Left ventricle myocardium superior (tissue), 1 donor: ENCODE measurements around the gene AHNAK. TPM values are rescaled to one million over a fixed set of nuclear protein-coding genes. Genes with fewer than 3 reads are reported as not detected.
"Not testable (repeated sequence)": the region's sequence is repeated elsewhere in the genome, so short reads cannot be mapped to it uniquely, and the experiment has no call there.

ENCODE experiments used
- ATAC-seq: fragments of 200-7000 bp; cut with Tn5 transposase; one replicate; pipeline ENCODE4 v1.9.1; 2020; ENCODE audit warnings: mild to moderate bottlenecking, moderate library complexity
- DNase-seq: peaks from one replicate; pipeline ENCODE4 v3.0.0-alpha.2; 2020
- intact Hi-C: fragments of 100-400 bp; cut with micrococcal nuclease; formaldehyde crosslinking; loops from one replicate; pipeline ENCODE4 v1.11.0; 2022
- long read RNA-seq: library from polyadenylated mRNA; unstranded; transcript quantifications from one replicate; pipeline ENCODE4 v2.0.0, GENCODE V29; 2021
- total RNA-seq: library from RNA; stranded (reverse); fragmentation: NEBNext Ultra II Directional; extraction: Animal tissue kit (Norgen Biotek cat#: 25700); gene quantifications from one replicate; pipeline ENCODE4 v1.2.1, GENCODE V29; 2021
- donor health status: DM: no; HTN: yes; CAD: no; lungs with severe emphysema.

AHNAK gene
- total RNA-seq = 354 TPM
- long read RNA-seq, full-length matches to known transcripts = 97 of 115 reads
- long read RNA-seq, partial matches to known transcripts = 1 of 115 reads
- long read RNA-seq, other reads (novel, unspliced or antisense) = 17 of 115 reads

- ATAC-seq = peak; percentile 75
- intact Hi-C loops = loop anchor here (10.0 kb wide), 2 partner anchors 112 to 152 kb away; no protein-coding TSS in a partner anchor
- peak; percentile 94 for DNase-seq
Measured at GRCh38 chr11:62546244-62546928, at the start of gene AHNAK. Gene AHNAK (minus strand): TSS chr11:62546806. CDS start chr11:62536098, 10,708 bp downstream.

DNA sequence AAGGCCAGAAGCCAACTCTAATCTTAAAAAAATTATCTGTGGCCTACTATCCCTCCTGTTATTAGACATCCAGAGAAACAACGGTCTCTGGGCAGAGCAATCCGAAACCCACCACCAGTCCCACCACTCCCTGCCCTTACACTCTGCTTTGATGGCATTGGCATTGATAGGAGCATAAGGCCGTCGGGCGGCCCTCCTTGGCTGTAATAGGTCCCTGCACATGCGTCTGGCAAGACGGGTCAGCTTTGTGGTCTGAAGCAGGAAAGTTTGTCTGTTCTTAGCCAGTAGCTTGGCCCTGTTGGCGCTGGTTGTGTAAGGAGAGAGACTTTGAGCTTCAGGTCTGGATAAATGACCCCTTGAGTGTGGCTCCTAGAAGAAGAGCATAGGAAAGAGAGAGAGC, 48.5 kb upstream of the AHNAK start:
- ATAC-seq (no peak), DNase-seq (peak; percentile 15)
- intact Hi-C loops = no loop called here

DNA sequence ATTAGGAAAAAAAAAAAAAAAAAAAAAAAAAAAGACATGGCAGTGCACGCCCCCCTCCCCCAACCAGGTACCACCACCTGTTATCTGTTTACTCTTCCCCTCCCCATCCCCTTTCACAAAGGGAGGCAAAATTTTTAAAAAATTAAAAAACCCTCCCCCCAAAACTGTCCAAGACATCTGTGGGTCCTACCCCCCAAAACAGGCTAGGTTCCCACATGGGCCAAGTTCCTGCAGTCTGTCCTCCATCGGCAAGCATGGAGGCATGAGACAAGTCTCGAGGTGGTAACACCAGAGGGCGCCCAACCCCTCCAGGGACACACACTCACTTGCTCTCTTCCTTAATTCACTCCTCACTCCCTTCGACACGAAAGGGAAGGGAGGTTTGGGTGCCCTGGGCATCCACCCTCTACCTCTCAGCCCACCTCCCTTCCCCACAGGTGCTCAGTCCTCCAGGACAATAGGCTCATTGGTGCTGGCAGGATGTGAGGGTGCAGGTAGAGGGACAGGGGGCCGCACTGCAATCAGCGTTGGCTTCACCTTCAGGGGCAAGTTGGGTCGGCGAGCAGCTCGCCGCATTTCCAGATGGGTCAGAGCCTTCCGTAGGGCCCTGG, 46.9 kb upstream of the AHNAK start:
- DNase-seq = peak; percentile 86
- peak; percentile 16 for ATAC-seq
- intact Hi-C loops = no loop called here

- intact Hi-C loops = no loop called here
- DNase-seq (peak; percentile 21), ATAC-seq (no peak)
Measured at GRCh38 chr11:62592989-62593421, 46.4 kb upstream of the AHNAK start.

GRCh38 chr11:62592146-62592815, 45.7 kb upstream of the AHNAK start:
- DNase-seq (no peak), ATAC-seq (peak; percentile 15)
- intact Hi-C loops = no loop called here

GRCh38 chr11:62591448-62592145, 45.0 kb upstream of the AHNAK start, which contains the start of gene TUT1:
Gene TUT1 (minus strand): TSS chr11:62591523. CDS start chr11:62591485, 38 bp downstream.
- ATAC-seq (peak; percentile 93), DNase-seq (peak; percentile 95)
- intact Hi-C loops = no loop called here

- ATAC-seq (no peak), DNase-seq (no peak)
- intact Hi-C loops = no loop called here
Measured at GRCh38 chr11:62588966-62589637, 42.5 kb upstream of the AHNAK start.

- ATAC-seq, intact Hi-C loops, DNase-seq: not testable (repeated sequence)
Measured at GRCh38 chr11:62585356-62585755, 38.8 kb upstream of the AHNAK start.

DNA sequence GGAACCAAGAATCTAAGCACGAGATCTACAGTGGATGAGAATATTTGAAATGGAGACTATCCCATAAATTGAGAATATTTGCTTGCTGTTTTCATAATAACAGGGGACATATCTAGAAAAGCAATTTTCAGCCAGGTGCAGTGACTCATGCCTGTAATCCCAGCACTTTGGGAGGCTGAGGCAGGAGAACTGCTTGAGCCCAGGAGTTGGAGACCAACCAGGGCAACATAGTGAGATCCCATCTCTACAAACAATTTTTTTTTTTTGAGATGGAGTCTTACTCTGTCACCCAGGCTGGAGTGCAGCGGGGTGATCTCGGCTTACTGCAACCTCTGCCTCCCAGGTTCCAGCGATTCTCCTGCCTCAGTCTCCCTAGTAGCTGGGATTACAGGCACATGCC, 35.1 kb upstream of the AHNAK start:
- DNase-seq, intact Hi-C loops: not testable (repeated sequence)

GRCh38 chr11:62580959-62581715, 34.5 kb upstream of the AHNAK start:
- intact Hi-C loops = no loop called here
- ATAC-seq (no peak), DNase-seq (no peak)

More for the DNA sequence above, 35.1 kb upstream of the AHNAK start:
- ATAC-seq = not testable (repeated sequence)

DNA sequence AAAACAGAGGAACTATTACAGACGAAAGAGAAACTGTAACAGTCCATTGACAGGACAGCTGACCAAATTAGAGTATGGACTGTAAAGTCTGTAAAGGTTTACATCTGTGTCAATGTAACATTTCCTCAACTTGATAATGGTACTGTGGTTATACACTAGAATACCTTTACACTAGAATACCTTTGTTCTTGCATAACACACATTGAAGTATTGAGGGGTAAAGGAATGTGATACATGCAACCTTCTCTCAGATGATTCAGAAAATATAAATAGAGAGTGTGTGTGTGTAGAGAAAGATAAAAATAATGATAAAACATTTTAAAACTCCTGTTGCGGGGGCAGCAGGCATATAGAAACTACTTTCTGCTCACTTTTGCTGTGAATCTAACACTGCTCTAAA, 32.6 kb upstream of the AHNAK start:
- intact Hi-C loops = no loop called here
- DNase-seq (no peak), ATAC-seq (no peak)

DNA sequence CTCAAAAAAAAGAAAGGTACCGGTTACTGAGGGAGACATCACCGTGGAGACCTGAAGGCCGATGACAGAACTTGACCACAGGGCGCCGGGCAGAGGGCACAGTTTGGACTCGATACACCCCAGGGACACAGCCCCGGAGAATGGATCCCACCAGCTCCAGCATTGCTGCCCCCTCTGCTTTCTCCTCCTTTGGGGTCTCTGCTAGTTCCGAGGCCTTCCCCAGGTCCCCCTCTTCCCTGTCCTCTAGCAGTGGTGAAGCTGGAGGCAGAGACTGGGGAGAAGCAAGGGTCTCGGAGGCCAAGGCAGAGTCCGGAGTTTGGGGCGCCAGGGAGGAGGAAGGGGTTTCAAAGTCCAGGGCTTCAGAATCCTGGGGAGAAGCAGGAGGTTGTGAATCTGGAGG, 31.9 kb upstream of the AHNAK start:
- DNase-seq (no peak), ATAC-seq (no peak)
- intact Hi-C loops = no loop called here

- DNase-seq = no peak
- intact Hi-C loops = no loop called here
Measured at GRCh38 chr11:62577046-62577714, 30.6 kb upstream of the AHNAK start.

DNA sequence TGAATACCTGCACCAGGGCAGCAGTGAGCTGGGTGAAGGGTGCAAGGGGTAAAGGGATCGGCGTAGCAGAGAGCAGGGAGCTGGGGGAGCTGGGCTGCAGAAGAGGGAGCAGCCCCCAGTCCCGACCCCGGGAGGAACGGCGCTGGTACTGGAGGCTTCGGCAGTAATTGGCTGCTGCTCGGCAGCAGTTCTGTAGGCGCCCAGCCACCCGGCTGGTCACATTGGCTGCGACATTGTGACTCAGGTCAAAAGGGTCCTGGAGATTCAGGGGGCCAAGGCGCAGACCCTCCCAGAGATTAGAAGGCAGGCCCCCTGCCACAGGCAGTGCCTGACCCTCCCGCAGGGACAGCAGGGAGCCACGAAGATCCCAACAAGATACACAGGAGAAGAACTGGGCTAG, 29.2 kb upstream of the AHNAK start:
- DNase-seq (no peak), ATAC-seq (no peak)
- intact Hi-C loops = no loop called here

More at GRCh38 chr11:62577046-62577714, 30.6 kb upstream of the AHNAK start:
- ATAC-seq = no peak

GRCh38 chr11:62575156-62575555, 28.6 kb upstream of the AHNAK start:
- intact Hi-C loops = no loop called here
- DNase-seq (peak; percentile 48), ATAC-seq (no peak)

GRCh38 chr11:62574363-62575071, 27.9 kb upstream of the AHNAK start:
- intact Hi-C loops = no loop called here
- peak; percentile 26 for ATAC-seq

More at GRCh38 chr11:62574363-62575071, 27.9 kb upstream of the AHNAK start:
- DNase-seq = peak; percentile 60
